SKM-1 (cell line): ENCODE data around the gene GFAP.
A peak's percentile ranks its signal among the peaks of the same experiment; 100 is the strongest.

Source experiments
- DNase-seq: peaks from one replicate; lab custom pipeline; 2025; ENCODE audit not compliant: unreplicated experiment; lab: John Stamatoyannopoulos, UW

GFAP gene

DNA sequence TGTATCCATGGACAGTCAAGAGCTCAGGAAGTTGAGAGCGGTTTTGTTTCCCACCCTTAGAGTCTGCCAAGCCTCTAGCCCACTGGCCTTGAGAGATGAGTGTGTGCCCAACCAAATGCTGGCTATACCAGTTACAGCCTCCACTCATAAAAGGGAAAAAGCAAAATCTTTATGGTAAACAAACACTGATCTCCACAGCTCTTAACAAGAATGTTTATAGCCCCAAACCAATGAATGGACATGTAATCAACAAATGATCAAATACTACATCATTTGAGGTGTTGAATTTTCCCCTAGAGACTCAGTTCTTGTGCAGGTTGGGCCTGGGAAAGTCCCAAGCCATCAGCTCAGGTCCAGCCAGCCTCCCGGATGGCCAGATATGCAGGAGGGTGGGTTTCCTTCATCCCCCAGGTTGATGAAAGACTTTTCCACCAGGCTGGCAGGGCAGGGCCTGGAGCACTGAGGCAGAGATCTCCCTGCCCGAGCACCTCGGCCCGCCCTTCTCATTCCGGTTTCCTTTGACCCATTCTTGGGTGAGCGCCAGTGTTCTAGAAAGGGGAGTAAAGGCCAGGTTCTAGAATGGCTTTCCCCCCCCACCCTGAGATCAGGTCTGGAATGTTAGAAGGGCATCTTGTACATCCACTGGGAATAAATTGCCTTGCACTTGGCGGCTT is 12.2 kb downstream of the GFAP start:
- no peak for DNase-seq

DNA sequence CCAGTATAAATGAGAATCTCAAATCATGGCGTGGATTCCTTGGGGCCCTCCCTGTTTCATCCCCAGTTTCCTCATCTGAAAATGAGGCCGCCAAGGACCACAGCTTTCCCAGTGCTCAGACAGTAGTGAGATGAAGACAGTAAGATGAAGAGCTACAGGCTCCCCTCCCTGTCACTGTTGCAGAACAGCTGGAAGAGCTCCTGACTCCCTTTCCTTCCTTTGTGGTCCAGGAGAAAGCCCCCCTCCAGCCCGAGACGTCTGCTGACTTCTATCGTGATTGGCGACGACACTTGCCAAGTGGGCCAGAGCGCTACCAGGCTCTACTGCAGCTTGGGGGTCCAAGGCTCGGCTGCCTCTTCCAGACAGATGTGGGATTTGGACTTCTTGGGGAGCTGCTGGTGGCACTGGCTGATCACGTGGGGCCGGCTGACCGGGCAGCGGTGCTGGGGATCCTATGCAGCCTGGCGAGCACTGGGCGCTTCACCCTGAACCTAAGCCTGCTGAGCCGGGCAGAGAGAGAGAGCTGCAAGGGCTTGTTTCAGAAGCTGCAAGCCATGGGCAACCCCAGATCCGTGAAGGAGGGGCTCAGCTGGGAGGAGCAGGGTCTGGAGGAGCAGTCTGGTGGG is 13.1 kb downstream of the GFAP start:
- DNase-seq = no peak

GRCh38 chr17:44901411-44901921 is 13.8 kb downstream of the GFAP start:
- peak; percentile 54 for DNase-seq

GRCh38 chr17:44900894-44901293 is 14.4 kb downstream of the GFAP start:
- DNase-seq = no peak

DNA sequence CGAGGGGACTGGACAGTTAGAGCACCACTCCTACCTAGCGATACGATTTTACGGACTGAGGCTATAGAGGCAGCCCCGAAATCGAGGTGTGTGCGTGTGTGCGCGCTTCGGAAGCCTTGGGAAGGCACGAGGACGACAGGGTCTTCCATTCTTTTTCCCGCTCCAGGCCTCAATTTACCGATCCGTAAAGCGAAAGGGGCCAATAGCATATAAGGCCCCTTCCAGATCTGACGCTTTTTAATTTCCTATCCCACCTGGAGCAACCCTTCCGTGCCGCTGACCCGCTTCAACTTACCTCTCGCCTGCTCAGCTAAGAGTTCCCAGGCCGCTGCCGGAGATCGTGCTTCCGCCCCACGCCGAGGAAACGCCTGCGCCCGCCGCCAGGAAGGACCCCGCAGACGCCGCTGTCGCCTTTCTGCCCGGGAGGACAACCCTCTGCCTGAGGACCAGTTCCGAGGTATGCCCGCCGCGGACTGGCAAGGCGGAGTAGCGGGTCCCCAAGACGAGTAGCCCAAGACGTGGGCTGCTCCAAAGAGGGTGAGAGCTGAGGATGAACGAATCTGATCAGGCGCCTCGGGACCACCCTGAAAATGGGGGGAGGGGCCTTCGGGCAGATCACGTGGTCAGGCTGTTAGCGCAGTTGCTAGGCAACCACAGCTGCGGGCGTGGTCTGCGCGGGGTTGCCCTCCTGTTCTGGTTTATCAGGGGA is 16.1 kb downstream of the GFAP start, which contains the start of gene EFTUD2:
Gene EFTUD2, minus strand, starts transcription at position 372 of the 709 bp plus-strand sequence. CDS start 4,924 bp downstream, outside the sequence.
- DNase-seq = peak; percentile 86

DNA sequence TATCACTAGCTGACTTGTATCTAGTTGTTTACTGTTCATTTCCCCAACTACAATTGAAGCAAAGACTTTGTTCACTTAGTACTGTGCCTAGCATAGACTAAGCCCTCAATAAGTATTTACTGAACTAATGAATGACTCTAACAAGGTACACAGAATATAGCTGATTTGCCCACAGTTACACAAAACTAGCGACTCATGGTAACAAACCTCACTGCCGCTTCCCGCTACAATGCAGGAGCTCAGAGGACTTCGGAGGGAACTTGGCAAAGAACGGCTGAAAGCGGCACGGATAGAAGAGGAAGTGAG is 16.6 kb downstream of the GFAP start:
- peak; percentile 43 for DNase-seq

DNA sequence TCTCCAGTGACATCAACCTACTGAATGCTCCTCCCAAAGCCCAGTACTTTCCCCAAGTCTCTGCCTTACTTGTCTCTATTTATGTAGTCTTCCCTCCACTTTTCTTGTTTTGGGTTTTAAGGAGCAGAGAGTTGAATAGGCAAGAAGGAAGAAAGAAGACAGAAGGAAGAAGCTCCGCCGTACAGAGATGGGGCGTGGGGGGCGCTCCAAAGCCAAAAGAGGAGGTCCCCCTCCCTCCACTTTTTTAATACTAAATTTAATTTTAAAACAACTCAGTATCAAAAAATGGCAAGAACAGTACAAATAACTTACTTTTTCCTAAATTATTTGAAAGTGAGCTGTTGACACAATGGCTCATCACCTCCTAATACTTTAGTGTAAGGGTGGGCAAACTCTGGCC is 20.7 kb downstream of the GFAP start:
- DNase-seq = no peak

DNA sequence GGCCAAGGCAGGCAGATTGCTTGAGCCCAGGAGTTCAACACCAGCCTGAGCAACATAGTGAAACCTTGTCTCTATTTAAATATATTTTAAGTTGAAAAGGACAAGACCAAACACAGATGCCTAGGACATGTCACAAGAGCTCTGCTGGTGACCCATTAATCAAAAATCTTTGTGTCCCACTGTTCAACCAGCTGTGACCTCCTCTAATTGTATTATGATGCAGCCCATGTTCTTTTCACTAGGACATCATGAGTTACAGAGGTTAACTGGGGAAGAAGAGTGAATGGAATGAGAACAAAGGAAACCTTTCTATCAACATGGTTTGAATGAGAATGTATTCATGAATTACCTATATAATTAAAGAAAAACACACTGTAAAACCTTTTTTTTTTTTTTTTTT is 23.1 kb downstream of the GFAP start:
- no peak for DNase-seq

GRCh38 chr17:44889003-44889402 is 26.3 kb downstream of the GFAP start:
- no peak for DNase-seq

DNA sequence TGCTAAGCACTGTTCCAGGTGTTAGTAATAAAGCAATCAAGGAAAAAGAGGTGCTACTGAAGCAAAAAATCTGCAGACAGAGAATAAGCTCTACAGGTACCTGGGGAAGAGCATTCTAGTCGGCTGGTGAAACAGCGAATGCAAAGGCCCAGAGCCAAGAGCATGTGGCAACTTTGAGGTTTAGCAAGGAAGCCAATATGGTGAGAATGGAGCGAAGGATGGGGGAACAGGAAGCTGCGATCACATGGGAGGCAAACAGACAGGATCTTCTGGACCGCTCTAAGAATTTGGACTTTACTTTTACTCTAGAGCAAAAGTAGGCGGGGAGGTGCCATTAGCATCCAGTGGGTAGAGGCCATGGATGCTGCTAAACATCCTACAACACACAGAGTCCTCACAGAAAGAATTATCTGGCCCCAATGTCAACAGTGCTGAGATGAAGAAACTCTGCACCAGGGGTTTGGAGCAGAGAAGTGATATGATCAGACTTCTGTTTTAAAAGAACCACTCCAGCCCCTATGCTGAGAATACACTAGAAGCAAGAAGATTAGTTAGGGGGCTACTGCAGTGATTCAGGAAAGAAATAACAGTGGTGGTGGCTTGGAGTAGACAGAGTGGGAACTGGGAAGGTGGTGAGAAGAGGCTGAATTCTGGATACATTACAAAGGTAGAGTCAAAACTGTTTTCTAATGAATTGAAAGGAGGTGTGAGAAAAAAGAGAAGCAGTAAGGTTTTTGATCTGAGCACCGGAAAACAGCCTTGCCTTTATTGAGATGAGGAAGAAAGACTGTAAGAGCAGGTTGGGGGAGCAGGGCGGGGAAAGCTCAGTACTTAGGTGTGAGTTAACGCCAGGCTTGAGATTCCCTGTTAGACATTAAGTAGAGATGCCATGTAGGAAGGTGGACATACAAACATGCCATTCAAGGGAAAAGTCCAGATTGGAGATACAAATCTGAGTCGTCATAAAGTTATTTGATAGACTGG is 27.0 kb downstream of the GFAP start:
- peak; percentile 34 for DNase-seq

DNA sequence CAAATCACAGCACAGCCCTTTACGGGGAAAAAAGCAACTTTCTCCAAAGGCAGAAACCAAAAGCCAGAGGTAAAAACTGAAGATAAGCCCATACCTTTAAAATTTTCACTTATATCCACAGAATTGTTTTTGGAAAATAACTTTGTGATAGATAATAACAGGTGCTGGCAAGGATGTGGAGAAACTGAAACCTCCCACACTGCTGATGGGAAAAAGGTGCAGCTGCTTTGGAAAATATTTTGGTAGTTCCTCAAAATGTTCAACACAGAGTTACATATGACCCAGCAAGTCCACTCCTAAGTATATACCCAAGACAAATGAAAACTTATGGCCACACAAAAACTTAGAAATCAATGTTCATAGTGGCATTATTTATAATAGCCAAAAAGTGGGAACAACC is 28.3 kb downstream of the GFAP start:
- DNase-seq = no peak

DNA sequence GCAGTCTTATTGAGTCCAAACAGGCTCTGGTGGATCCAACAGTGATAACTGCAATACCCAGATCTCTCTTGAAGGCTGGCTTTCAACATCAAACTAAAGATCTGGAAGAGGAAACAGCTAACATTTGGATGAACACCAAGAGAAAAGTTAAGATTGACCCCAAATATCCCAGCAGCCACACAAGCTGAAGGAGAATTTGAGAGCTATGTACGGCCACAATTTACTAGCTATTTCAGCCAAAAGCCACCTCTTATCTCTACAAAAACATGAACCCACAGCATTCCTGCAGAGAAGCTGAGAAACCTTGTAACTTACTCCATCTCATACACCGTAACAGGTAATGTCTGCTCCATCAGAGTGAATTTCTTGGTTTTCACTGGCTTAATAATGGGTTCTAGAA is 30.4 kb downstream of the GFAP start:
- no peak for DNase-seq

- no peak for DNase-seq
Measured at GRCh38 chr17:44881145-44881544, 34.2 kb downstream of the GFAP start.

- no peak for DNase-seq
Measured at GRCh38 chr17:44880062-44880461, 35.2 kb downstream of the GFAP start.

- no peak for DNase-seq
Measured at GRCh38 chr17:44879376-44879775, 35.9 kb downstream of the GFAP start.

- peak; percentile 5 for DNase-seq
Measured at GRCh38 chr17:44878627-44879221, 36.6 kb downstream of the GFAP start.

DNA sequence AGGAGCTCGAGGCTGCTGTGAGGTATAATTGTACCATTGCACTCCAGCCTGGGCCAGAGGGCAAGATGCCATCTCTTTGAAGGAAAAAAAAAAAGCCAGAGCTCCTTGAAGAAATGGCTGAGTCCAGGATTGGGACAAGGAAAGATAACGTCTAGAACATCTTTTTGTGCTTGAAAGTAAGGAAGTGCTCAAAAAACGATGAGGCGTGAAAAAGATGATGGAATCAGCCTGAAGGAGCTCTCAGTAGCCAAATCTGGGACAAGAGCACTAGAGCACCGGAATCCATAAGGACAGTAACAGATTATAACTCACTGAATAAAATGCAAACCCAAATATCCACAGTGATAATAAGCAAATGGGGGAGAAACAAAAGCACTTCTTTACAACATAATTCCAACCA is 38.2 kb downstream of the GFAP start:
- no peak for DNase-seq

DNA sequence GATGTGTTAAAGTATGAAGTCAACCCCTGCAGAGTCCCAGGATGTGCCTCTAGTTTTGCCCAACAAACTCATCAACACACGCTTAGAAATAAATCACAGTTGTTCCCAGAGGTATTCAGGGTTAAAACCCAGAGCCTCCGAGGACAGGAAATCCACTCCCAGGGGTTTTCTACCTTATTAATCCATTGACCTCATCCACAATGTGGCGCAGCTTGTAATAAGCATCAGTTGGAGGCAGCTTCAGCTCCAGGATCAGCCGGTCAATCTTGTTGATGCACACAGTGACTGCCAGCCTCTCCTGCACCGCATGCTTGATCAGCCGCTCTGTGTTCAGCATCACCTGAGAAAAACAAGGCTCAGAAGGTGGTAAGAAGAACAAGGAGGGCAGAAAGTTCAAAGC is 39.5 kb downstream of the GFAP start:
- DNase-seq = no peak

- no peak for DNase-seq
Measured at GRCh38 chr17:44872131-44872768, 43.0 kb downstream of the GFAP start.

DNA sequence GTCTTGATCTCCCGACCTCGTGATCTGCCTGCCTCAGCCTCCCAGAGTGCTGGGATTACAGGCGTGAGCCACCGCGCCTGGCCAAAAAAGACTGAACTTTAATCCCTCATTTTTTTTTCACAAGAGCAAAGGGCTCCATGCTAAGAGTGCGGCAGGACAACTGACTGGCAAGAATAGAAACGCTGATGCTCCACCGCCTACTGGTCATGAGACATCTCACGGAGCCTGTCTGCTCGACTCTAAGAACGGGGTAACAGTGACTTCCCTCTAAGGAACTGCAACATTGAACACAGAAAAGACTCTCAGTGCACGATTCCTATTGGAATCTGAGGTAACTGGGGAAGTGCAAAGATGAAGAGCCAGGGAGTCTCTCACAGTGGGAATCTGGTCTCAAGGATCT is 43.7 kb downstream of the GFAP start:
- no peak for DNase-seq
